Endothelial cell of umbilical vein (primary cell): ENCODE data around the gene STK32A. TPM values are rescaled to one million over a fixed set of nuclear protein-coding genes. Genes with fewer than 3 reads are reported as not detected.

ENCODE experiments used
- BruUV-seq: library from RNA; stranded (reverse); fragments of 400-500 nt; replicated peaks from 2 replicates; lab custom pipeline; 2021; lab: Mats Ljungman, UMichigan
- CTCF ChIA-PET: fragments of 300-600, 350-600 bp; sonication (Branson Sonifier 250); formaldehyde crosslinking; loops from one replicate; lab custom pipeline; 2021; ENCODE audit warnings: antibody characterized with exemption, inconsistent platforms; lab: Charles Lee
- POLR2A ChIA-PET: fragments of 300-600, 350-600 bp; sonication (Branson Sonifier 250); formaldehyde crosslinking; loops from one replicate; lab custom pipeline; 2021; ENCODE audit warnings: antibody characterized with exemption, inconsistent platforms; lab: Charles Lee
- DNase-seq: peaks from one replicate; pipeline ENCODE4 v3.0.0-alpha.2; 2011; ENCODE audit warnings: low read depth, low spot score
- FAIRE-seq: peaks from 2 replicates; lab custom pipeline; 2011; peaks lifted over from hg19 to GRCh38; lab: Jason Lieb, UNC
- H2AFZ ChIP-seq: 2 replicates; pipeline ENCODE4 v1.6.0; 2012; ENCODE audit warnings: low read depth, low read length, control low read depth, inconsistent platforms
- H3K27ac ChIP-seq: 2 replicates; pipeline ENCODE4 v1.5.1; 2011; ENCODE audit warnings: low read depth, mild to moderate bottlenecking, control low read depth, low read length, moderate library complexity; ENCODE audit not compliant: insufficient read depth
- H3K27me3 ChIP-seq, 2 experiments: 2 replicates each; pipeline versions ENCODE4 v1.6.0 to v1.6.1; 2011; ENCODE audit warnings: low read length in 2 of 2, mixed read lengths in 1 of 2; ENCODE audit not compliant: control insufficient read depth in 2 of 2, insufficient read depth in 2 of 2
- H3K36me3 ChIP-seq, 2 experiments: 2 replicates in 1 of 2; 3 replicates in 1 of 2; pipeline ENCODE4 v1.5.1; 2011; ENCODE audit warnings: low read length in 2 of 2, mild to moderate bottlenecking in 1 of 2, moderate library complexity in 1 of 2; ENCODE audit not compliant: control insufficient read depth in 2 of 2, insufficient read depth in 2 of 2; ENCODE audit errors: extremely low read depth in 1 of 2
- H3K4me1 ChIP-seq: 3 replicates; pipeline ENCODE4 v1.5.1; 2011; ENCODE audit warnings: mild to moderate bottlenecking, low read length; ENCODE audit not compliant: control insufficient read depth, insufficient read depth; ENCODE audit errors: extremely low read depth
- H3K4me2 ChIP-seq: 2 replicates; pipeline ENCODE4 v1.6.1; 2011; ENCODE audit warnings: low read length, control low read depth, mixed read lengths; ENCODE audit not compliant: insufficient read depth
- H3K4me3 ChIP-seq, 3 experiments: fragments of 200-600 bp in 1 of 3; sonication (generic), shearing (Covaris generic) in 1 of 3; replicated peaks in 1 of 3; 2 replicates each; pipeline ENCODE4 v1.5.1; 2011 to 2016; ENCODE audit warnings: control low read depth in 3 of 3, low read length in 3 of 3, mild to moderate bottlenecking in 2 of 3, inconsistent platforms in 1 of 3, low read depth in 1 of 3, moderate library complexity in 1 of 3; ENCODE audit not compliant: insufficient read depth in 1 of 3
- H3K79me2 ChIP-seq: 2 replicates; pipeline ENCODE4 v1.6.0; 2012; ENCODE audit warnings: low read length, inconsistent platforms; ENCODE audit not compliant: control insufficient read depth, insufficient read depth
- H3K9ac ChIP-seq: replicated peaks from 2 replicates; pipeline ENCODE3; 2011; ENCODE audit warnings: low read length, control low read depth; ENCODE audit not compliant: insufficient read depth; ENCODE audit errors: extremely low read depth
- H3K9me1 ChIP-seq: replicated peaks from 3 replicates; pipeline ENCODE4 v1.6.0; 2011; ENCODE audit warnings: mild to moderate bottlenecking, low read length; ENCODE audit not compliant: control insufficient read depth, insufficient read depth; ENCODE audit errors: extremely low read depth
- H3K9me3 ChIP-seq: replicated peaks from 2 replicates; pipeline ENCODE4 v1.5.1; 2012; ENCODE audit warnings: low read length, inconsistent platforms; ENCODE audit not compliant: control insufficient read depth, insufficient read depth
- H4K20me1 ChIP-seq: replicated peaks from 2 replicates; pipeline ENCODE3; 2011; ENCODE audit warnings: mild to moderate bottlenecking, low read length; ENCODE audit not compliant: control insufficient read depth, insufficient read depth; ENCODE audit errors: extremely low read depth
- CTCF ChIP-seq, 2 donors: IDR thresholded peaks; 1 replicate in 1 of 2; 2 replicates in 1 of 2; pipeline ENCODE4 v1.5.1; 2011; ENCODE audit warnings: low read length in 2 of 2, mild to moderate bottlenecking in 2 of 2, moderate library complexity in 2 of 2, control low read depth in 1 of 2, inconsistent platforms in 1 of 2, low read depth in 1 of 2; ENCODE audit not compliant: insufficient read depth in 1 of 2; ENCODE audit errors: extremely low read depth in 1 of 2
- EZH2 ChIP-seq: IDR thresholded peaks from 2 replicates; pipeline ENCODE4 v1.6.1; 2012; ENCODE audit warnings: borderline replicate concordance, low read depth, mild to moderate bottlenecking, moderate library complexity, low read length, inconsistent platforms; ENCODE audit not compliant: severe bottlenecking
- FOS ChIP-seq: IDR thresholded peaks from 2 replicates; pipeline ENCODE4 v1.6.1; 2011; ENCODE audit warnings: mild to moderate bottlenecking, low read length, moderate library complexity, borderline replicate concordance; ENCODE audit not compliant: insufficient read depth
- GATA2 ChIP-seq: IDR thresholded peaks from 2 replicates; pipeline ENCODE4 v1.7.0; 2011; ENCODE audit warnings: low read depth, mild to moderate bottlenecking, moderate library complexity, mixed read lengths, low read length; ENCODE audit not compliant: insufficient read length, insufficient read depth
- JUN ChIP-seq: IDR thresholded peaks from 2 replicates; pipeline ENCODE4 v1.6.1; 2011; ENCODE audit warnings: borderline replicate concordance, low read depth; ENCODE audit not compliant: insufficient read length, insufficient read depth
- MAX ChIP-seq: IDR thresholded peaks from 2 replicates; pipeline ENCODE4 v1.6.1; 2011; ENCODE audit not compliant: insufficient read depth, insufficient read length
- MYC ChIP-seq: IDR thresholded peaks from one replicate; pipeline ENCODE4 v1.6.1; 2011; ENCODE audit warnings: mild to moderate bottlenecking, low read depth, low read length
- POLR2A ChIP-seq: IDR thresholded peaks from 2 replicates; pipeline ENCODE4 v1.6.1; 2012; ENCODE audit warnings: low read depth, mild to moderate bottlenecking, control low read depth, low read length
- POLR2AphosphoS5 ChIP-seq: IDR thresholded peaks from 2 replicates; pipeline ENCODE4 v1.6.1; 2012; ENCODE audit warnings: low read depth, mild to moderate bottlenecking, control low read depth, low read length, moderate library complexity; ENCODE audit not compliant: insufficient read depth
- dilution Hi-C: fragments of 300-500 bp; cut with MboI; formaldehyde crosslinking; loops from one replicate; pipeline ENCODE4 v1.15.0; 2019; ENCODE audit warnings: low sequenced_read_pairs; ENCODE audit not compliant: extremely low pct_ligation_motif_present
- intact Hi-C: fragments of 100-400 bp; cut with micrococcal nuclease; formaldehyde crosslinking; loops from one replicate; pipeline ENCODE4 v1.10.0; 2022
- polyA plus RNA-seq, 4 experiments: library from polyadenylated mRNA; depleted of rRNA in 3 of 4; stranded (reverse) in 3 of 4; unstranded in 1 of 4; fragments of >200 nt; gene quantifications; 2 replicates each; pipeline versions ENCODE4 v1.2.1 to v1.2.3, GENCODE V29; 2011 to 2012; ENCODE audit warnings: missing spikeins in 1 of 4
- total RNA-seq: library from RNA; stranded (reverse); gene quantifications from 2 replicates; pipeline ENCODE4 v1.2.3, GENCODE V29; 2021

STK32A gene
- total and polyA plus RNA-seq, 2 donors (not counting 3 experiments of a cell fraction or from before 2014, with no cell fraction given) = not detected

GRCh38 chr5:147430628-147431027 lies 195.8 kb downstream of the STK32A start:
- Histone ChIP-seq H3K79me2 (peaks cover 54% of the 10 kb centered on the region), H3K36me3 (no peaks in the 10 kb centered on the region), H3K27me3 (no peaks in the 10 kb centered on the region), H3K4me2 (no peak overlapping the region), H2AFZ (no peak overlapping the region), H4K20me1 (no peaks in the 10 kb centered on the region), H3K4me3 (no peak overlapping the region), H3K27ac (no peak overlapping the region), H3K9me1 (no peaks in the 10 kb centered on the region), H3K4me1 (no peaks in the 10 kb centered on the region), H3K9ac (no peak overlapping the region), H3K9me3 (no peaks in the 10 kb centered on the region)
- dilution Hi-C loops = no loop called here
- intact Hi-C loops = no loop called here
- ChIA-PET POLR2A (no interaction called here), CTCF (interaction anchor here (1.0 kb wide), 1 partner anchor 15 kb away, joined by 3 read pairs; no protein-coding TSS in a partner anchor)
- TF ChIP-seq FOS (no peak), MYC (no peak), JUN (no peak), EZH2 (no peak), POLR2A (no peak)
- no peak for DNase-seq
- no peak for FAIRE-seq
- BruUV-seq = no TSS peak

GRCh38 chr5:147431586-147431985 lies 196.8 kb downstream of the STK32A start:
- intact Hi-C loops = no loop called here
- Histone ChIP-seq H3K27me3 (no peaks in the 10 kb centered on the region), H3K4me2 (no peak overlapping the region), H3K9ac (no peak overlapping the region), H3K36me3 (no peaks in the 10 kb centered on the region), H3K9me3 (no peaks in the 10 kb centered on the region), H3K79me2 (peaks cover 48% of the 10 kb centered on the region), H3K27ac (no peak overlapping the region), H4K20me1 (no peaks in the 10 kb centered on the region), H2AFZ (no peak overlapping the region), H3K4me1 (no peaks in the 10 kb centered on the region), H3K4me3 (no peak overlapping the region), H3K9me1 (no peaks in the 10 kb centered on the region)
- ChIA-PET POLR2A (no interaction called here), CTCF (interaction anchor here (1.0 kb wide), 1 partner anchor 16 kb away, joined by 3 read pairs; no protein-coding TSS in a partner anchor)
- TF ChIP-seq MAX (no peak), JUN (no peak), POLR2AphosphoS5 (no peak), CTCF (IDR thresholded peaks at IDR 0.05; ENCODE audit: extremely low read depth in 1 of 2, insufficient read depth in 1 of 2, low read depth in 1 of 2, low read length in 2 of 2) (no peak), POLR2A (no peak), MYC (no peak), GATA2 (no peak), EZH2 (no peak), FOS (no peak)
- no peak for DNase-seq
- dilution Hi-C loops = no loop called here
- no peak for FAIRE-seq
- no TSS peak for BruUV-seq
